Stimulated activated naive CD4-positive, alpha-beta T cell treated with Interleukin-2 at 50 U/mL for 16 hours (primary cell): ENCODE results near the gene IFT43.

Source experiments
- DNase-seq: peaks from one replicate; lab custom pipeline; 2025; lab: John Stamatoyannopoulos, UW

The IFT43 gene

GRCh38 chr14:76015668-76016067 lies 30.1 kb downstream of the IFT43 start:
- no peak for DNase-seq

DNA sequence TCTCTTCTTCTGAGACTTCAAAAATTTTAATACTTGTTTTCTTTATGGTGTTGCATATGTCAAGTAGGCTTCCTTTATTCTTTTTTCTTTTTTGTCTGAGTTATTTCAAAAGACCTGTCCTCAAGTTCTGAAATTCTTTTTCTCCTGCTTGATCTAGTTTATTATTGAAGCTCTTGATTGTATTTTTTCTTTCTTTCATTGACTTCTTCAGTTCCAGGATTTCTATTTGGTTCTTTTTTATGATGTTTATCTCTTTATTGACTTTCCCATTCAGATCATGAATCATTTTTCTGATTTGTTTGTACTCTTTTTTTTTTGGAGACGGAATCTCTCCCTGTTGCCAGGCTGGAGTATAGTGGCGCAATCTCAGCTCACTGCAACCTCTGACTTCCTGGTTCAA lies 34.1 kb downstream of the IFT43 start:
- no peak for DNase-seq

DNA sequence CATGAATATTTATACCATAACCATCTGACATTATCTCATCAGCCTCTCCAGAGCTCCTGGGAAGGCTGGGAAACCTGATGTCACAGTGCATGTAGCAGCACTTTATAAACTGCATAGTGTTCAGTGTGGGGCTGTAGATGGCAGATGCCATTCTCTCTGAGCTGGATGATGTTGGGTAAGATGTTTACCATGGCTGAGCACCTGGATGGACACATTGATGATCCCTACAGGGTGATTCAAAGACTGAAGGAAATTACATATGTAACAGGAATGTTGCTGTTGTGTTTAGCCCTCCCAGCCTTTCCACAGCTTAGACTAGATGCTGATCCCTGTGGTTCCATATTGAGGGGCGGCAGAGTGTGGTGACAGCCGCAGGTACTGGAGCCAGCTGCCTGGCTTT lies 37.4 kb downstream of the IFT43 start:
- DNase-seq: no peak

- no peak for DNase-seq
Measured at GRCh38 chr14:76023757-76024156, 38.2 kb downstream of the IFT43 start.

DNA sequence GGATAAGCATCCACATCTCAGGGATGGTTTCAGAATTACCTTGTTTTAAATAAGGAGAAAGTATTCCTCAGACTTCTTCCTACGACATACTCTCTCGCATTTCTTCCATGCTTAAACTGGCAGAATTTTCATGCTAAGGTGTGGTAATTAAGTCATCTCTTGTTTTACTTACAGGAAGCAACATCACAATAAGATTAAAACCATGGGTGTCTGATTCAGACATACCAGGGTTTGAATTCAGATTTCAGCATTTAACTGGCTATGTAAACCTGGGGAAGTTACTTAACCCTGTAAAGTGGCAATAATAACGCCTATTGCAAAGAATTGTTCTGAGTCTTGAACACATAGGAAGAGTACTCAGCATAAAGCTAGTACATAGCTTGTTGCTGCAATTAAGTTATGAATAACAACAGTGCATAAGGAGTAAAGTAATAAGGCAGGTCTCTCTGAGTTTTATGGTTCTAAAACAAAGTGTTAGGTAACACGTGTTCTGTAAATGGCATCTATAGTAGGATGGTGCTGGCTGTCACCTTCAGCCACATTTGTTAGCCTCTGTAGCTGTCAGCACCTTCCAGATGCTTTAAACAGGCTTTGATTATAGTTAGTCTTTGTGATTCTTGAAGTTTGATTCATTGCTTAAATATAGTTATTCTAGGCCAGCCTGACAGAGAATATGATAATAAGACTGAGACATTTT lies 38.8 kb downstream of the IFT43 start:
- DNase-seq: no peak

GRCh38 chr14:76034566-76034965 lies 49.0 kb downstream of the IFT43 start:
- DNase-seq: no peak

DNA sequence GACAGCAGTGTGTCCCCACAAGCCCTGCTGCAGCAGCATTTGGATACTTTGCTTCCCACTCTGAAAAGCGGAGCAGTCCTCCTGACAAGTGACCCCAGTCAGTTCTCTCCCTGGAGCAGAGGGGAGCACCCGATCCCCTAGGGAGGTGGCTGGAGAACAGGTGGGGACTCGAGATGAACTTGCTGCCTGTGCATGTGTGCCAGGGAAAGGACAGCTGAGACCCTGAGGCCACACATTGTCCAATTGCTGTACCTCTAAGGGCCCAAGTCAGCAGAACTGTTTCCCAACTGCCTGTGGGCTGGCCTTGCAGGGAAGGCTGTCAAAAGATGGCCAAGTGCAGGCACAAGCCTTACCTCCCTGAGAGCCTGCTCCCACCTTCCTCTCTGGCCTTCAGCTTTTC lies 55.1 kb downstream of the IFT43 start:
- DNase-seq: no peak

DNA sequence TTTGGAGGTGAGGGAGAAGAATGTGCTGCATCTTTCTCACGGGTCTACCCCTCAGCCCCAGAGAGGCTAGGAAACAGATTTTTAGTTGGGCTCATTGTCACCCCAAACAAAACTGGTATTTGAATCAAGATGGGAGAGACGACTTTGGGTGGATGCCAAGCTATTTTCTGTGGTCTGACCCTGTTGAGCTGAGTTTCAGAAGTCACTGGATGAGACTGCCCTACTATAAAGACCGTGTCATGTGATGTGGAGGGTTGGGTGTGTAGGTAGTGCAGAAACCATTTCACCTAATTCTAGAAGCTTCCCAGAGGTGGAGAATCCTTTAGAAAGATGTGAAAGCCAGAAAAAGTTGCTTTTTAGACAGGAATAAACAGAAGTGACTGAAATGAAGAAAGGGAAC lies 60.2 kb downstream of the IFT43 start:
- no peak for DNase-seq

DNA sequence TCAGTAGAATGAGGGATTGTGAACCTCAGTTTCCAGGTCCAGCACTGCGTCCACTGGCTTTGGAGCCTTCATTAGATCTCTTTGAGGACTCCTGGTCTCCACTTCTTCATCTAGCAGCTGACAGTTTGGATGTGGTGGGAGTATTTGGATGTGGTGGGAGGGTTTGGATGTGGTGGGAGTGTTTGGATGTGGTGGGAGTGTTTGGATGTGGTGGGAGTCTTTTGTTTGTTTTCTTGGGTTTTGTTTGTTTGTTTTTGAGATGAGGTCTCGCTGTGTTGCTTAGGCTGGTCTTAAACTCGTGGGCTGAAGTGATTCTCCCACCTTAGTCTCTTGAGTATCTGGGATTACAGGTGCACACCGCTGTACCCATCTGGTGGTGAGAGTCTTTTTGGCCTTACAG lies 64.7 kb downstream of the IFT43 start:
- no peak for DNase-seq

DNA sequence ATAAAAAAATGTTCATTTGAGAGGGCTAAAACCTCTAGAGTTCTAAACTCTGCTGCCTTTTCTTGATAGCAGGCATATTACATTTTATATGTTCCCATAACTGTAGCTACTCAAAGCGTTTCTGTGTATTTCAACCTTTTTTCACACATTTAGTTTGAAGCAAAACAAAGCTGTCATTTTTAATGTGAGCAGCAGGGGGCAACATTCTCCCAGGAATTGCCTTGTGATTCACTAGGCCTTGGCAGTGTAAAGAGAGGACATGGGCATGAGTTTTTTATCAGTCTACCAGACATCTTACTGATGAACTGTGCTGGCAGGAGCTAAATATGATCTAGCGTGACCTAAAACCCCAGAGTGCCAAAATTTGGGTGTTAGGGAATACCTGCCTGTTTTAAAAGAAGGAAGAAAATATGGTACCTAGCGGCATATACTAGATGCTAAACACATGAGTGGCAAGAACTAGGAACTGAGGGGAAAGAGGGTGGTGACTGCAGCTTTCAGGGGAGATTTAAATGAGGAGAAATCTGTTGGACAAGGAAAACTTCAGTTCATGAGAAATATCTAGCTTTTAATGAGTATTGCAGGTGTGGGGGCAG lies 65.3 kb downstream of the IFT43 start:
- peak; percentile 22 for DNase-seq

GRCh38 chr14:76051717-76052465 lies 66.3 kb downstream of the IFT43 start:
- DNase-seq: no peak

- DNase-seq: no peak
Measured at GRCh38 chr14:76053572-76054355, 68.2 kb downstream of the IFT43 start.

- no peak for DNase-seq
Measured at GRCh38 chr14:76055330-76055729, 69.8 kb downstream of the IFT43 start.

DNA sequence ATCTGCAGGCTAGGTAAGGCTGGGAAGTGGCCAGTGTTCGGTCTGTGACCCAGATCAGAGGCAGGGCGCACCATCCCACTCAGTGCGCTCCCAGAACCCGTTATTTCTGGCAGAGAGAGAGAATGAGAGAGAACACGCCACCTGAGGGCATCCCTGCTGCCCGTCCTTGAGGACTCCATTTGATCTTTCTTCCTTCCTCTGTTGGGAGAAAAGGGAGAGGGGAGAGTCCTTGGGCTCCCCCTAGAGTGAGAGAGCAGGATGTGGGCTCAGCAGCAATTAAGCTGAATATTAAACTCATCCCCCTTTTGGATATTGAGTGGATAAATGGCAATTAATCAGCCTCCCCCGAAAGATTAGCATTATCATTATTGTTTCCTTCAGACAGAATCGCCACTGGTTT lies 70.6 kb downstream of the IFT43 start:
- DNase-seq: no peak

GRCh38 chr14:76057914-76058313 lies 72.4 kb downstream of the IFT43 start:
- no peak for DNase-seq

GRCh38 chr14:76063327-76063726 lies 77.8 kb downstream of the IFT43 start:
- DNase-seq: no peak

- no peak for DNase-seq
Measured at GRCh38 chr14:76065519-76065918, 80.0 kb downstream of the IFT43 start.

DNA sequence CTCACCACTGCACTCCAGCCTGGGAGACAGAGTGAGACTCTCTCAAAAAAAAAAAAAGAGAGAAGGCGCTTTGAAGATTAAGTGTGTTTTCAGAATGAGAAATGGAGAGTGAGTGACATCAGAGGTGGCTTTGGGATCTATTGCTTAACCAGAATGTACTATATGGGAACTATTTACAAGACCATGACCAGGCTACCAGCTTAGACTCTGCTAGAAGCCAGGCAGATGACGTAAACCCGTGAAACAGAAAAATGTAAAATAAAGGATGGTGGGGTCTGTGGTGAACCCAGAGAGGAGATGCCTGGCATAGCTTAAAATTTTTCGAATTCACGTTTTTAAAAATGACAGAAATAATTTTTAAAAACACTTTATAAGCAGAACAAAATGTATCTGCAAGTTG lies 82.0 kb downstream of the IFT43 start:
- no peak for DNase-seq

GRCh38 chr14:76073717-76074116 lies 88.2 kb downstream of the IFT43 start:
- no peak for DNase-seq

GRCh38 chr14:76077340-76077739 lies 91.8 kb downstream of the IFT43 start:
- DNase-seq: no peak

- DNase-seq: no peak
Measured at GRCh38 chr14:76078501-76078900, 92.9 kb downstream of the IFT43 start.

GRCh38 chr14:76080025-76080424 lies 94.5 kb downstream of the IFT43 start:
- no peak for DNase-seq

GRCh38 chr14:76080471-76080870 lies 94.9 kb downstream of the IFT43 start:
- DNase-seq: no peak
